Measurements from ENCODE around the gene SIL1.

GRCh38 chr5:138972230-138972629, 225.9 kb downstream of the SIL1 start:
- TF ChIP-seq CTCF (IDR thresholded peaks at IDR 0.05) (no peak), POLR2A (IDR thresholded peaks at IDR 0.05) (no peak), EP300 (IDR thresholded peaks at IDR 0.05) (no peak), POLR2AphosphoS5 (IDR thresholded peaks at IDR 0.05) (no peak)
